ENCODE results near the gene ALKBH3. TPM values are rescaled to one million over a fixed set of nuclear protein-coding genes. Genes with fewer than 3 reads are reported as not detected.

Gene ALKBH3
- polyA plus RNA-seq, 1 of the 3 experiments (the other 2 are of a cell fraction), result 27.0 TPM

- no peaks in the 10 kb centered on the region for H3K9me2 ChIP-seq
- H3K4me1 ChIP-seq (ENCODE audit: control insufficient read depth in 1 of 2, insufficient read depth in 2 of 2, low read depth in 1 of 2, low read length in 1 of 2), result no peaks in the 10 kb centered on the region
- no peak overlapping the region for H3K4me2 ChIP-seq
- H3K9me3 ChIP-seq, result no peaks in the 10 kb centered on the region
- TF ChIP-seq MAX (IDR thresholded peaks at IDR 0.05; ENCODE audit: low read depth), result no peak
- no peak for TF ChIP-seq FOXJ3 (CRISPR knock-in tag; IDR thresholded peaks at IDR 0.05)
- 7% methylated on average over 2 of the region's 2 CpGs for WGBS (ENCODE audit: low lambda C conversion rate)
- no peaks in the 10 kb centered on the region for H3K27me3 ChIP-seq (ENCODE audit: insufficient read depth)
- no peak overlapping the region for H2AFZ ChIP-seq (ENCODE audit: low read depth)
- no peaks in the 10 kb centered on the region for H3K36me3 ChIP-seq (replicated peaks in 1 of 2; ENCODE audit: control insufficient read depth in 1 of 2, insufficient read depth in 2 of 2, low read length in 1 of 2)
- H3K9ac ChIP-seq, result no peak overlapping the region
- H4K20me1 ChIP-seq (ENCODE audit: insufficient read depth), result no peaks in the 10 kb centered on the region
- no peaks in the 10 kb centered on the region for H3K79me2 ChIP-seq (ENCODE audit: insufficient read depth)
- POLR2A ChIA-PET, result no interaction called here
- no peak for DNase-seq
- CTCF ChIA-PET, result interaction anchor here (0.6 to 1.3 kb wide), 3 partner anchors 19 to 259 kb away, joined by 3 to 5 read pairs (median 3); no protein-coding TSS in a partner anchor
- H3F3A ChIP-seq (replicated peaks; ENCODE audit: insufficient read depth), result no peaks in the 10 kb centered on the region
- no peak overlapping the region for H3K27ac ChIP-seq (ENCODE audit: low read depth in 2 of 2, low read length in 1 of 2)
- no peak overlapping the region for H3K4me3 ChIP-seq (ENCODE audit: low read depth in 2 of 2, low read length in 1 of 2)
Measured at GRCh38 chr11:43871051-43871450, 9.6 kb upstream of the ALKBH3 start.

GRCh38 chr11:43872995-43873394 is 7.6 kb upstream of the ALKBH3 start:
- no peaks in the 10 kb centered on the region for H3K36me3 ChIP-seq (replicated peaks in 1 of 2; ENCODE audit: control insufficient read depth in 1 of 2, insufficient read depth in 2 of 2, low read length in 1 of 2)
- no peak overlapping the region for H3K4me2 ChIP-seq
- no peak overlapping the region for H3K4me3 ChIP-seq (ENCODE audit: low read depth in 2 of 2, low read length in 1 of 2)
- no peak overlapping the region for H3K9ac ChIP-seq
- peaks cover 10% of the 10 kb centered on the region; the same call in 1 of the 2 replicates for H3K27me3 ChIP-seq (ENCODE audit: insufficient read depth)
- H3K27ac ChIP-seq (ENCODE audit: low read depth in 2 of 2, low read length in 1 of 2), result no peak overlapping the region
- H3K9me2 ChIP-seq, result no peaks in the 10 kb centered on the region
- no peaks in the 10 kb centered on the region for H4K20me1 ChIP-seq (ENCODE audit: insufficient read depth)
- POLR2A ChIA-PET, result no interaction called here
- no peaks in the 10 kb centered on the region for H3K4me1 ChIP-seq (ENCODE audit: control insufficient read depth in 1 of 2, insufficient read depth in 2 of 2, low read depth in 1 of 2, low read length in 1 of 2)
- H2AFZ ChIP-seq (ENCODE audit: low read depth), result no peak overlapping the region
- CTCF ChIA-PET, result interaction anchor here (1.3 to 2.0 kb wide), 4 partner anchors 17 to 221 kb away, joined by 3 to 7 read pairs (median 6); no protein-coding TSS in a partner anchor
- no peaks in the 10 kb centered on the region for H3F3A ChIP-seq (replicated peaks; ENCODE audit: insufficient read depth)
- no peaks in the 10 kb centered on the region for H3K9me3 ChIP-seq
- WGBS (ENCODE audit: low lambda C conversion rate), result 17% methylated on average over 7 of the region's 7 CpGs
- H3K79me2 ChIP-seq (ENCODE audit: insufficient read depth), result no peaks in the 10 kb centered on the region
- DNase-seq, result no peak
- TF ChIP-seq FOSL2 (IDR thresholded peaks at IDR 0.05; ENCODE audit: borderline replicate concordance, low read depth), result no peak
- TF ChIP-seq IRF3 (IDR thresholded peaks at IDR 0.05; ENCODE audit: low read depth, low read length), result no peak
- no peak for TF ChIP-seq CTCF (IDR thresholded peaks at IDR 0.05)
- TF ChIP-seq SIN3A (IDR thresholded peaks at IDR 0.05; ENCODE audit: borderline replicate concordance, low read depth, low read length), result no peak
- no peak for TF ChIP-seq RAD21 (IDR thresholded peaks at IDR 0.05; ENCODE audit: low read length)
- TF ChIP-seq, protein P1, sequence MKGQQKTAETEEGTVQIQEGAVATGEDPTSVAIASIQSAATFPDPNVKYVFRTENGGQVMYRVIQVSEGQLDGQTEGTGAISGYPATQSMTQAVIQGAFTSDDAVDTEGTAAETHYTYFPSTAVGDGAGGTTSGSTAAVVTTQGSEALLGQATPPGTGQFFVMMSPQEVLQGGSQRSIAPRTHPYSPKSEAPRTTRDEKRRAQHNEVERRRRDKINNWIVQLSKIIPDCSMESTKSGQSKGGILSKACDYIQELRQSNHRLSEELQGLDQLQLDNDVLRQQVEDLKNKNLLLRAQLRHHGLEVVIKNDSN (IDR thresholded peaks at IDR 0.05; ENCODE audit: borderline replicate concordance, low read depth), result no peak
- TF ChIP-seq NRF1 (IDR thresholded peaks at IDR 0.05; ENCODE audit: low read depth, low read length), result no peak
- no peak for TF ChIP-seq REST (IDR thresholded peaks at IDR 0.05; ENCODE audit: low read depth, low read length)
- TF ChIP-seq RXRA (IDR thresholded peaks at IDR 0.05; ENCODE audit: borderline replicate concordance, low read depth), result no peak
- no peak for TF ChIP-seq NFIC (IDR thresholded peaks at IDR 0.05; ENCODE audit: borderline replicate concordance)
- no peak for TF ChIP-seq ELF1 (IDR thresholded peaks at IDR 0.05)
- TF ChIP-seq, protein P2, sequence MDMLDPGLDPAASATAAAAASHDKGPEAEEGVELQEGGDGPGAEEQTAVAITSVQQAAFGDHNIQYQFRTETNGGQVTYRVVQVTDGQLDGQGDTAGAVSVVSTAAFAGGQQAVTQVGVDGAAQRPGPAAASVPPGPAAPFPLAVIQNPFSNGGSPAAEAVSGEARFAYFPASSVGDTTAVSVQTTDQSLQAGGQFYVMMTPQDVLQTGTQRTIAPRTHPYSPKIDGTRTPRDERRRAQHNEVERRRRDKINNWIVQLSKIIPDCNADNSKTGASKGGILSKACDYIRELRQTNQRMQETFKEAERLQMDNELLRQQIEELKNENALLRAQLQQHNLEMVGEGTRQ (IDR thresholded peaks at IDR 0.05; ENCODE audit: borderline replicate concordance, low read depth, low read length), result no peak
- no peak for TF ChIP-seq EZH2phosphoT487 (IDR thresholded peaks at IDR 0.05; ENCODE audit: borderline replicate concordance, low read depth)
- TF ChIP-seq TEAD4 (IDR thresholded peaks at IDR 0.05; ENCODE audit: borderline replicate concordance, insufficient read depth), result no peak
- no peak for TF ChIP-seq TCF12 (IDR thresholded peaks at IDR 0.05)
- TF ChIP-seq TAF1 (IDR thresholded peaks at IDR 0.05; ENCODE audit: borderline replicate concordance, low read depth, low read length), result no peak
- no peak for TF ChIP-seq JUND (IDR thresholded peaks at IDR 0.05)
- no peak for TF ChIP-seq GABPA (IDR thresholded peaks at IDR 0.05; ENCODE audit: low read depth)

Data from SK-N-SH (cell line).